Breast epithelium (tissue), 4 donors: ENCODE data around the gene GET4. TPM values are rescaled to one million over a fixed set of nuclear protein-coding genes. Genes with fewer than 3 reads are reported as not detected.

Source experiments
- DNase-seq, 2 donors: peaks; one replicate each; pipeline ENCODE4 v3.0.0-alpha.2; 2019; ENCODE audit warnings: low spot score in 2 of 2
- H3K27ac ChIP-seq, 2 donors: fragments of 200-600 bp; sonication (generic) in 1 of 2; one replicate each; pipeline ENCODE4 v1.5.1; 2016 to 2019; ENCODE audit warnings: mild to moderate bottlenecking in 1 of 2
- H3K27me3 ChIP-seq, 2 donors: fragments of 200-600 bp; sonication (generic) in 1 of 2; one replicate each; pipeline versions ENCODE4 v1.5.1 to v1.6.0; 2017 to 2019; ENCODE audit warnings: control low read depth in 1 of 2, mild to moderate bottlenecking in 1 of 2
- H3K36me3 ChIP-seq: fragments of 200-600 bp; one replicate; pipeline ENCODE4 v1.5.1; 2019
- H3K4me1 ChIP-seq, 2 donors: fragments of 200-600 bp; sonication (generic); one replicate each; pipeline ENCODE4 v1.5.1; 2016 to 2019; ENCODE audit warnings: control low read depth in 1 of 2
- H3K4me3 ChIP-seq, 3 donors: fragments of 200-600 bp; sonication (generic); 1 replicate in 2 of 3; 2 replicates in 1 of 3; pipeline ENCODE4 v1.5.1; 2016 to 2019; ENCODE audit warnings: mild to moderate bottlenecking in 3 of 3, moderate library complexity in 2 of 3
- H3K9me3 ChIP-seq, 2 donors: fragments of 200-600 bp; sonication (generic) in 1 of 2; one replicate each; pipeline ENCODE4 v1.5.1; 2016 to 2019; ENCODE audit warnings: control low read depth in 1 of 2
- CTCF ChIP-seq, 3 donors: fragments of 450-650 bp; IDR thresholded peaks; one replicate each; pipeline ENCODE4 v1.5.1; 2016 to 2017; ENCODE audit warnings: antibody characterized with exemption in 3 of 3, mild to moderate bottlenecking in 3 of 3, moderate library complexity in 3 of 3
- POLR2A ChIP-seq: fragments of 450-650 bp; IDR thresholded peaks from one replicate; pipeline ENCODE4 v1.6.1; 2016; ENCODE audit warnings: antibody characterized with exemption, mild to moderate bottlenecking, moderate library complexity
- POLR2AphosphoS5 ChIP-seq, 3 donors: sonication (generic); formaldehyde crosslinking; IDR thresholded peaks; one replicate each; pipeline ENCODE4 v1.6.1; 2017; ENCODE audit warnings: antibody characterized with exemption in 3 of 3
- intact Hi-C: fragments of 100-400 bp; cut with DNase I; formaldehyde crosslinking; loops from one replicate; pipeline ENCODE4 v1.15.1; 2023; ENCODE audit warnings: low total_unique reads
- total RNA-seq, 3 donors: library from RNA; depleted of rRNA; stranded (reverse); fragments of >200 nt; gene quantifications; one replicate each; pipeline ENCODE4 v1.1.0, GENCODE V29; 2016

The GET4 gene
- total RNA-seq, 3 donors from 2014 or later: 23.7 to 33.4 (median 29.5) TPM

- TF ChIP-seq POLR2A (no peak), CTCF (IDR thresholded peaks at IDR 0.05) (no peak), POLR2AphosphoS5 (IDR thresholded peaks at IDR 0.05) (no peak)
- DNase-seq: peak in 1 of 2 donors; percentile 27
- Histone ChIP-seq H3K9me3 (no peaks in the 10 kb centered on the region), H3K27me3 (no peaks in the 10 kb centered on the region), H3K4me1 (no peaks in the 10 kb centered on the region), H3K27ac (no peak overlapping the region), H3K36me3 (no peaks in the 10 kb centered on the region), H3K4me3 (no peak overlapping the region)
- intact Hi-C loops: no loop called here
Measured at GRCh38 chr7:929311-929711, 53.0 kb downstream of the GET4 start.

- no peaks in the 10 kb centered on the region for H3K9me3 ChIP-seq
- H3K27ac ChIP-seq: no peak overlapping the region
- DNase-seq: no peak
- TF ChIP-seq POLR2AphosphoS5 (IDR thresholded peaks at IDR 0.05) (no peak), POLR2A (no peak), CTCF (IDR thresholded peaks at IDR 0.05) (no peak)
- intact Hi-C loops: no loop called here
- no peaks in the 10 kb centered on the region for H3K4me1 ChIP-seq
- no peak overlapping the region for H3K4me3 ChIP-seq
- H3K36me3 ChIP-seq: no peaks in the 10 kb centered on the region
- no peaks in the 10 kb centered on the region for H3K27me3 ChIP-seq
Measured at GRCh38 chr7:930975-931758, 54.8 kb downstream of the GET4 start.

GRCh38 chr7:931871-932650 is 55.7 kb downstream of the GET4 start:
- no peak for DNase-seq
- TF ChIP-seq POLR2A: no peak
- TF ChIP-seq CTCF (IDR thresholded peaks at IDR 0.05): no peak
- TF ChIP-seq POLR2AphosphoS5 (IDR thresholded peaks at IDR 0.05): no peak
- H3K4me1 ChIP-seq: no peaks in the 10 kb centered on the region
- intact Hi-C loops: no loop called here
- H3K9me3 ChIP-seq: no peaks in the 10 kb centered on the region
- H3K27ac ChIP-seq: no peak overlapping the region
- no peaks in the 10 kb centered on the region for H3K36me3 ChIP-seq
- no peaks in the 10 kb centered on the region for H3K27me3 ChIP-seq
- H3K4me3 ChIP-seq: no peak overlapping the region

GRCh38 chr7:932651-932975 is 56.3 kb downstream of the GET4 start:
- no peak for DNase-seq
- Histone ChIP-seq H3K4me1 (no peaks in the 10 kb centered on the region), H3K9me3 (no peaks in the 10 kb centered on the region), H3K36me3 (no peaks in the 10 kb centered on the region), H3K27me3 (no peaks in the 10 kb centered on the region), H3K4me3 (no peak overlapping the region), H3K27ac (no peak overlapping the region)
- intact Hi-C loops: no loop called here
- TF ChIP-seq POLR2AphosphoS5 (IDR thresholded peaks at IDR 0.05): no peak
- no peak for TF ChIP-seq POLR2A
- no peak for TF ChIP-seq CTCF (IDR thresholded peaks at IDR 0.05)
